Duodenal mucosa (tissue), 2 donors: ENCODE measurements around the gene CCDC197.

Experiments
- H3K27ac ChIP-seq: one replicate; pipeline ENCODE4 v1.7.0; 2013; ENCODE audit warnings: low read depth, low read length
- H3K27me3 ChIP-seq, 2 donors: one replicate each; pipeline ENCODE4 v1.7.0; 2013; ENCODE audit warnings: low read length in 2 of 2, control low read depth in 1 of 2; ENCODE audit not compliant: insufficient read depth in 2 of 2, control insufficient read depth in 1 of 2
- H3K36me3 ChIP-seq, 2 donors: one replicate each; pipeline ENCODE4 v1.7.0; 2013; ENCODE audit warnings: low read length in 2 of 2, control low read depth in 1 of 2; ENCODE audit not compliant: insufficient read depth in 2 of 2, control insufficient read depth in 1 of 2
- H3K4me1 ChIP-seq, 2 donors: one replicate each; pipeline ENCODE4 v1.7.0; 2013; ENCODE audit warnings: low read length in 2 of 2, control low read depth in 1 of 2; ENCODE audit not compliant: insufficient read depth in 2 of 2, control insufficient read depth in 1 of 2
- H3K4me3 ChIP-seq, 2 donors: one replicate each; pipeline ENCODE4 v1.7.0; 2013; ENCODE audit warnings: low read length in 2 of 2, low read depth in 1 of 2
- H3K9ac ChIP-seq, 2 donors: one replicate each; pipeline ENCODE4 v1.7.0; 2013; ENCODE audit warnings: low read length in 2 of 2, low read depth in 1 of 2
- H3K9me3 ChIP-seq, 2 donors: one replicate each; pipeline ENCODE4 v1.7.0; 2013; ENCODE audit warnings: low read length in 2 of 2, control low read depth in 1 of 2; ENCODE audit not compliant: control insufficient read depth in 1 of 2

The CCDC197 gene

GRCh38 chr14:93999573-93999972 is 2.5 kb downstream of the CCDC197 start:
- no peaks in the 10 kb centered on the region for H3K36me3 ChIP-seq
- no peaks in the 10 kb centered on the region for H3K9me3 ChIP-seq
- no peak overlapping the region for H3K27ac ChIP-seq
- H3K4me1 ChIP-seq = peaks cover 0 to 5% of the 10 kb centered on the region in 2 donors
- H3K4me3 ChIP-seq = no peak overlapping the region
- H3K27me3 ChIP-seq = no peaks in the 10 kb centered on the region
- H3K9ac ChIP-seq = no peak overlapping the region

- H3K4me3 ChIP-seq = no peak overlapping the region
- H3K4me1 ChIP-seq = peaks cover 0 to 5% of the 10 kb centered on the region in 2 donors
- no peaks in the 10 kb centered on the region for H3K9me3 ChIP-seq
- no peaks in the 10 kb centered on the region for H3K36me3 ChIP-seq
- H3K27me3 ChIP-seq = no peaks in the 10 kb centered on the region
- no peak overlapping the region for H3K27ac ChIP-seq
- H3K9ac ChIP-seq = no peak overlapping the region
These were observed 3.2 kb downstream of the CCDC197 start for GRCh38 chr14:94000267-94000666.

- no peak overlapping the region for H3K4me3 ChIP-seq
- no peak overlapping the region for H3K27ac ChIP-seq
- no peaks in the 10 kb centered on the region for H3K9me3 ChIP-seq
- no peak overlapping the region for H3K9ac ChIP-seq
- no peaks in the 10 kb centered on the region for H3K27me3 ChIP-seq
- H3K36me3 ChIP-seq = no peaks in the 10 kb centered on the region
- peaks cover 0 to 5% of the 10 kb centered on the region in 2 donors for H3K4me1 ChIP-seq
These were observed 3.9 kb downstream of the CCDC197 start for GRCh38 chr14:94001016-94001415.

- H3K36me3 ChIP-seq = no peaks in the 10 kb centered on the region
- H3K27ac ChIP-seq = no peak overlapping the region
- no peaks in the 10 kb centered on the region for H3K27me3 ChIP-seq
- H3K9ac ChIP-seq = no peak overlapping the region
- peaks cover 0 to 5% of the 10 kb centered on the region in 2 donors for H3K4me1 ChIP-seq
- H3K9me3 ChIP-seq = no peaks in the 10 kb centered on the region
- H3K4me3 ChIP-seq = no peak overlapping the region
These were observed 4.6 kb downstream of the CCDC197 start for GRCh38 chr14:94001501-94002396.

- no peak overlapping the region for H3K4me3 ChIP-seq
- no peak overlapping the region for H3K9ac ChIP-seq
- no peaks in the 10 kb centered on the region for H3K36me3 ChIP-seq
- H3K4me1 ChIP-seq = peaks cover 0 to 5% of the 10 kb centered on the region in 2 donors
- H3K27me3 ChIP-seq = no peaks in the 10 kb centered on the region
- H3K9me3 ChIP-seq = no peaks in the 10 kb centered on the region
- H3K27ac ChIP-seq = no peak overlapping the region
These were observed 6.3 kb downstream of the CCDC197 start for GRCh38 chr14:94003397-94003796.

GRCh38 chr14:94004015-94004414 is 6.9 kb downstream of the CCDC197 start:
- peaks cover 0 to 5% of the 10 kb centered on the region in 2 donors for H3K4me1 ChIP-seq
- H3K9ac ChIP-seq = no peak overlapping the region
- H3K9me3 ChIP-seq = no peaks in the 10 kb centered on the region
- H3K36me3 ChIP-seq = no peaks in the 10 kb centered on the region
- H3K4me3 ChIP-seq = no peak overlapping the region
- H3K27ac ChIP-seq = no peak overlapping the region
- H3K27me3 ChIP-seq = no peaks in the 10 kb centered on the region

- Histone ChIP-seq H3K36me3 (no peaks in the 10 kb centered on the region), H3K9ac (no peak overlapping the region), H3K4me1 (peaks cover 0 to 5% of the 10 kb centered on the region in 2 donors), H3K9me3 (no peaks in the 10 kb centered on the region), H3K27ac (no peak overlapping the region), H3K27me3 (no peaks in the 10 kb centered on the region), H3K4me3 (no peak overlapping the region)
These were observed 8.4 kb downstream of the CCDC197 start for GRCh38 chr14:94005324-94006073.

GRCh38 chr14:94008234-94008633 is 11.1 kb downstream of the CCDC197 start:
- no peak overlapping the region for H3K27ac ChIP-seq
- H3K4me1 ChIP-seq = peaks cover 0 to 6% of the 10 kb centered on the region in 2 donors
- H3K9ac ChIP-seq = no peak overlapping the region
- no peaks in the 10 kb centered on the region for H3K36me3 ChIP-seq
- H3K27me3 ChIP-seq = no peaks in the 10 kb centered on the region
- H3K4me3 ChIP-seq = no peak overlapping the region
- H3K9me3 ChIP-seq = no peaks in the 10 kb centered on the region

GRCh38 chr14:94009767-94010166 is 12.7 kb downstream of the CCDC197 start:
- no peaks in the 10 kb centered on the region for H3K36me3 ChIP-seq
- no peak overlapping the region for H3K4me3 ChIP-seq
- H3K27me3 ChIP-seq = no peaks in the 10 kb centered on the region
- no peak overlapping the region for H3K9ac ChIP-seq
- H3K27ac ChIP-seq = no peak overlapping the region
- H3K9me3 ChIP-seq = no peaks in the 10 kb centered on the region
- peaks cover 0 to 6% of the 10 kb centered on the region in 2 donors for H3K4me1 ChIP-seq

GRCh38 chr14:94010625-94011024 is 13.5 kb downstream of the CCDC197 start:
- no peak overlapping the region for H3K27ac ChIP-seq

More at GRCh38 chr14:94010625-94011024, 13.5 kb downstream of the CCDC197 start:
- H3K36me3 ChIP-seq = no peaks in the 10 kb centered on the region
- no peak overlapping the region for H3K4me3 ChIP-seq
- no peaks in the 10 kb centered on the region for H3K27me3 ChIP-seq
- H3K9me3 ChIP-seq = no peaks in the 10 kb centered on the region
- peaks cover 0 to 6% of the 10 kb centered on the region in 2 donors for H3K4me1 ChIP-seq
- H3K9ac ChIP-seq = no peak overlapping the region
